Right ventricle myocardium superior (tissue), 1 donor: ENCODE measurements around the gene COQ5. TPM values are rescaled to one million over a fixed set of nuclear protein-coding genes. Genes with fewer than 3 reads are reported as not detected.
A peak's percentile ranks its signal among the peaks of the same experiment; 100 is the strongest.

Experiments
- ATAC-seq: fragments of 200-7000 bp; cut with Tn5 transposase; one replicate; pipeline ENCODE4 v1.9.1; 2020; ENCODE audit warnings: mild to moderate bottlenecking; ENCODE audit not compliant: poor library complexity
- DNase-seq: peaks from one replicate; pipeline ENCODE4 v3.0.0-alpha.2; 2020
- intact Hi-C: fragments of 100-400 bp; cut with DNase I; formaldehyde crosslinking; loops from one replicate; pipeline ENCODE4 v1.11.2; 2022
- total RNA-seq: library from RNA; stranded (reverse); fragmentation: NEBNext Ultra II Directional; extraction: Animal tissue kit (Norgen Biotek cat#: 25700); gene quantifications from one replicate; pipeline ENCODE4 v1.2.1, GENCODE V29; 2021
- donor health status: DM: no; HTN: yes; CAD: no; lungs with severe emphysema.

COQ5 gene
- total RNA-seq, 1 donor from 2014 or later, result 44.0 TPM

DNA sequence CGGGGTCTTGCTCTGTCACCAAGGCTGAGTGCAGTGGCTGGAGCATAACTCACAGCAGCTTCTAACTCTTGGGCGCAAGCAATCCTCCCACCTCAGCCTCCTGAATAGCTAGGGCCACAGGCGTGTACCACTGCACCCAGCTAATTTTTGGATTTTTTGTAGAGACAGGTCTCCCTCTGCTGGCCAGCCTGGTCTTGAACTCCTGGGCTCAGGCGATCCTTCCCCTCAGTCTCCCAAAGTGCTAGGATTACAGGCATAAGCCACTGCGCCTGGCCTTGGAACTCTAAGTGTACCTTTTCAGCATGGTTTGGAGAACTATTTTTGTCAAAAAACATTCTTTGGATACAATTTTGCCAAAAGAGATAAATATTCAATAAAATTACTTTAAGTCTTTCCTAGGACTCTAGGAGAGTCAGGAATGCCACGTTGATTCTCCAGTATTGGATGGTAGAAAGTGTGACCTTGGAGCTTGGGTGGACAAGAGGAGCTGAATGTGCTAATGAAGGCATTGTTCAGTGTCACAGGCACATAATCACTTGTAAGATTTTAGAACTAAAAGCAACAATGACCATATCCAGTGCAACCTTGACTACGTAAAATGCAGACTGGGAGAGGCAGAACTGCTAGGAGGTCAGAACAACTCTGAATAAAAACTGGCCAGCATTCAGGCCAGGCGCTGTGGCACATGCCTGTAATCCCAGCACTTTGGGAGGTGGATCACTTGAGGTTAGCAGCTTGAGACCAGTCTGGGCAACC lies 62.2 kb downstream of the COQ5 start:
- DNase-seq (peak; percentile 50), ATAC-seq (no peak)
- intact Hi-C loops, result no loop called here

DNA sequence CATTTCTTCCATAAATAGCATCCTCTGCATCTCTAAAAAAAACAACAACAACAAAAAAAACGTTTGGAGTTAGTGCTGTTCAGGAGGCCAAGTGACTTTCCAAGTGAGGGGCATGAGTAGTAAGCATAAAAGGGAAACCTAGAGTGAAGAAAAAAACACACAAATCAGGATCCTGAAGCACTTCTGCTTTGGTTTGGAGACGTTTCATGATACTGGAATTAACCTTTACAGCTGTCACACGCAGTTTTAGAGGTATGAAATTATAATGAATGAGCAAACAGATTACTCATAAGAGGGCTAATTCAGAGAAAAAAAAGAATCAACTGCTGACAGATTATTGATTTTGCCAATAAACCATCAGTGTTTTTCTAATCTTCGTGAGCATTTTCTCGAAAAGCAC lies 63.2 kb downstream of the COQ5 start:
- intact Hi-C loops, result no loop called here
- ATAC-seq (no peak), DNase-seq (no peak)

DNA sequence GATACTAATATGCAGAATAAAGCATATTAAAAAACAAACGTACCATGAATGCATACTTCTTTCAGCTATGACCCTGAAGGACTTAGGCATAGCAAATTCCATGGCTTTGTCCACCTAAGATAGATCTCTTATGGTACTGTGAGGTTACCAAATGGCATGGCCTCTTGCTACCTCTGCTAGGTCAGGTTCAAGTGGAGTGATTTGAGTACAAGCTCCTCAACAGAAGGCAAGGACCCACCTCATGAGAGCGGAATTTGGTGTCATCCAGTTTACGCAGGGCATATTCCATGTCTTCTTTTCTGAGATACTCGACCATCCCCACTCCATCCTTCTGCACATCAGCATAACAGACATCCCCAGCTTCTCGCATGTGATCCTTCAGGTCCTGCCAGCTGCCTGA lies 65.2 kb downstream of the COQ5 start:
- ATAC-seq (no peak), DNase-seq (no peak)
- intact Hi-C loops, result no loop called here

DNA sequence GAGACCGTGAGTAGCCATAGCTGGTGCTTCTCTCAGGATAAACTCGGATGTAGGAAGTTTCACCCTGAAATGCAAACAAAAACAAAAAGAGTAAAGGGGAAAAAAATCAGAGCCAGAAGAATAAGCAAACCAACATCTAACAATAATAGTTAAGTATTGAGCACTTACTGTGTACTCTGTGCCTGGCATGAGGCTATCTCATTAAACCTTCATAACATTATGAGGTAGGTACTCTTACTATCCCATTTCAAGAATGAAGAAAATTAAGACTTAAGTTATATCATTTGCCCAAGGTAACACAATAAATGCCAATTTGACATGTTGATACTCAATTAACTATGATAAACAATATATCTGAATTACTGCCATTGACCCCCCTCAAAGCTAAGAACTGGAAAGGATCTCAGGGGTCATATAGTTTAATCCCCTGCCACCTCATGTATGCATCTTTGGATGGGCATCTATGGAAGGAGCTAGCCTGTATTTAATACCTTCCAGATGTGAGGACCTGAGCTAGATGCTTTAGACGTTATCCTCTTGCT lies 66.8 kb downstream of the COQ5 start:
- intact Hi-C loops, result no loop called here
- DNase-seq (no peak), ATAC-seq (no peak)

DNA sequence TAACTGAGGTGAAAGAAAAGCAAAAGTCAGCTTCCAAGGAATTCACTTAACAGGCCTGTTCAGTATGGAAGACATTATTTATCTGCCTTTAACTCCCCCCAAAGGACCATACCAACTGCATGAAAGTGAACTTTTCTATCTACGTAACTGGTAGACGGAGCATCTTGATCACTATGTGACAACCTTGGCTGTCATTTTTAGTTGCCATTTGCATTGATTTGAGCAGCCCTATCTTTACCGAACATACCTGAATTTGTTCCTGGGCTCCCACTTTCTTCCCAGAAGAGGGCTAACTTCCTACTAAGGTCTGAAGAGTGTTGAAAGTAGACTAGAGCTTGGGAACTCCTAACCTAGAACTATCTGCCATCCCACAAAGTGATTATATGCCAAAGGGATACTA lies 68.8 kb downstream of the COQ5 start:
- intact Hi-C loops, result no loop called here
- DNase-seq (no peak), ATAC-seq (no peak)

DNA sequence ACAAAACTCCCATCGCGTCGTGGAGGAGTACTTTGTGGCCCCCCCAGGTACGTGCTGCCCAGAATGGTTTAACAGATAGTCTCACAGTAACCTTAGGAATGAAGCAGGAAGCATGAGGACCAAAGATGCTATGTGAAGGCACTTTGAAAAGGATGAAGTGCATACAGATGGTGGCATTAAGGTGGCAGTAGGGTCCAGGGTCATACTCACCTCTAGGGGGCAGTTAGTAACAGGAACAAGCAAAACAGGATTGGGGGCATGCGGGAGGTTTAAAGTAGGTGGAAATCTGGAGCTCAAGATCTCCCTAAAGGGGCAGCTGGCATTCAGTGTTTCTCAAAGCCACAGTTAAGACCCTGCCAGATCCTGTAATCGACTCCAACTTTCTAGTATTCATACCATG lies 71.8 kb downstream of the COQ5 start:
- no peak for ATAC-seq
- intact Hi-C loops, result no loop called here
- DNase-seq, result no peak

DNA sequence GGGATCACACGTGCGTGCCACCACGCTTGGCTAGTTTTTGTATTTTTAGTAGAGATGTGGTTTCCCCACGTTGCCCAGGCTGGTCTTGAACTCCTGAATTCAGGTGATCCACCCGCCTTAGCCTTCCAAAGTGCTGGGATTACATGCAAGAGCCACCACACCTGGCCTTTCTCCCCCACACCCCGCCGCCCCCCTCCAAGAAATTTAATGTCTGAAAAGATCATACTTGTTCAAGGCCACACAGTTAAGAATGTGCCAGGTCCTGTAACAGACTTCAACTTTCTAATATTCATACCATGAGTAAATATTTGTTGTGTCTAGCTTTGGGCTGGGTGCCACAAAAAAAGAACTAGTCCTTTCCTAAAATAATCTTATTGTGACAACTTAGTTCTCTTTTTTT lies 73.7 kb downstream of the COQ5 start:
- ATAC-seq (no peak), DNase-seq (no peak)

DNA sequence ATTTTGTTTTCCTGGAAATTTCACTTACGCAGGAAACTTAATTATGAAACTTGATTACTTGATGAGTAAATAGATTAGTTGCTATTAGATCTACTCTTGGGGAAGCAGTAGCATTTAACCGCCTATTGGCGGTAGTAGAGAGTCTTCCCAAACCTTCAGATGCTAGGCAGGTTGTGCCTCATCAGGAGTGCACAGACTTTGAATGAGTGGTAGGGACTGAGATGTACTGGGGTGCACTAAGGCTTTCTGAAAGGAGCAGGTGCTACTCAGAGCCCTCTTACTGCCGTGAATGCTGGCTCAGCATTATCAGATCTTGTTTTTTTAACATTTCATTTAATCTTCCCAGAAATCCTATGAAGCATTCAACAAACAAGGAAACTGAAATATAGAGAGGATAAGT lies 75.0 kb downstream of the COQ5 start:
- DNase-seq (no peak), ATAC-seq (no peak)
- intact Hi-C loops, result no loop called here

More for the DNA sequence above, 73.7 kb downstream of the COQ5 start:
- intact Hi-C loops, result no loop called here

Other genes starting within 250 kb of the COQ5 start
- 41,112 TPM for gene RNU4-2, start 237.3 kb downstream of the COQ5 start, total RNA-seq
- 3,793 TPM for gene RNU4-1, start 235.9 kb downstream of the COQ5 start, total RNA-seq
- 8.6 TPM for gene SIRT4, start 226.8 kb downstream of the COQ5 start, total RNA-seq
- not detected for gene PLA2G1B, start 201.4 kb downstream of the COQ5 start, total RNA-seq
- 5.4 TPM for gene MSI1, start 160.0 kb downstream of the COQ5 start, total RNA-seq
- gene COX6A1, start 91.0 kb downstream of the COQ5 start, total RNA-seq, result 119 TPM
- gene TRIAP1, start 82.8 kb downstream of the COQ5 start, total RNA-seq, result 15.1 TPM
- 13.0 TPM for gene GATC, start 82.7 kb downstream of the COQ5 start, total RNA-seq
- 38.9 TPM for gene SRSF9, start 59.4 kb downstream of the COQ5 start, total RNA-seq
- 154 TPM for gene DYNLL1, start 33.0 kb downstream of the COQ5 start, total RNA-seq
- 242 TPM for gene RNF10, start 5.2 kb upstream of the COQ5 start, total RNA-seq
- 40.9 TPM for gene POP5, start 52.2 kb upstream of the COQ5 start, total RNA-seq
- gene CABP1, start 111.5 kb upstream of the COQ5 start, total RNA-seq, result 6.5 TPM
- gene MLEC, start 158.0 kb upstream of the COQ5 start, total RNA-seq, result 125 TPM
- 13.4 TPM for gene UNC119B, start 181.3 kb upstream of the COQ5 start, total RNA-seq
- gene ACADS, start 196.7 kb upstream of the COQ5 start, total RNA-seq, result 113 TPM